Measurements from ENCODE around the gene RASL10A.

The RASL10A gene

GRCh38 chr22:29302681-29303465, 12.6 kb downstream of the RASL10A start:
- DNase-seq (ENCODE audit: low read depth): no peak

GRCh38 chr22:29302402-29302680, 13.2 kb downstream of the RASL10A start:
- DNase-seq (ENCODE audit: low read depth): no peak

- DNase-seq (ENCODE audit: low read depth): no peak
Measured at GRCh38 chr22:29301716-29302401, 13.6 kb downstream of the RASL10A start.

GRCh38 chr22:29300807-29301601, 14.5 kb downstream of the RASL10A start:
- no peak for DNase-seq (ENCODE audit: low read depth)

GRCh38 chr22:29300467-29300806, 15.1 kb downstream of the RASL10A start:
- DNase-seq (ENCODE audit: low read depth): no peak

- no peak for DNase-seq (ENCODE audit: low read depth)
Measured at GRCh38 chr22:29299136-29299900, 16.2 kb downstream of the RASL10A start.

- no peak for DNase-seq (ENCODE audit: low read depth)
Measured at GRCh38 chr22:29298641-29299040, 16.9 kb downstream of the RASL10A start.

- DNase-seq (ENCODE audit: low read depth): no peak
Measured at GRCh38 chr22:29292379-29292778, 23.1 kb downstream of the RASL10A start.

- DNase-seq (ENCODE audit: low read depth): no peak
Measured at GRCh38 chr22:29291215-29291614, 24.3 kb downstream of the RASL10A start.

- DNase-seq (ENCODE audit: low read depth): no peak
Measured at GRCh38 chr22:29290061-29290460, 25.4 kb downstream of the RASL10A start.

GRCh38 chr22:29288837-29289236, 26.7 kb downstream of the RASL10A start:
- no peak for DNase-seq (ENCODE audit: low read depth)

- DNase-seq (ENCODE audit: low read depth): no peak
Measured at GRCh38 chr22:29284196-29284595, 31.3 kb downstream of the RASL10A start.

GRCh38 chr22:29277927-29278326, 37.6 kb downstream of the RASL10A start:
- no peak for DNase-seq (ENCODE audit: low read depth)

GRCh38 chr22:29275819-29276565, 39.5 kb downstream of the RASL10A start:
- DNase-seq (ENCODE audit: low read depth): no peak

GRCh38 chr22:29275167-29275566, 40.3 kb downstream of the RASL10A start:
- no peak for DNase-seq (ENCODE audit: low read depth)

GRCh38 chr22:29272624-29273023, 42.9 kb downstream of the RASL10A start:
- DNase-seq (ENCODE audit: low read depth): no peak

GRCh38 chr22:29270475-29271271, 44.8 kb downstream of the RASL10A start:
- DNase-seq (ENCODE audit: low read depth): peak; percentile 83

- DNase-seq (ENCODE audit: low read depth): peak; percentile 36
Measured at GRCh38 chr22:29269731-29270474, 45.6 kb downstream of the RASL10A start.

GRCh38 chr22:29269230-29269604, 46.3 kb downstream of the RASL10A start:
- no peak for DNase-seq (ENCODE audit: low read depth)

Measured in EH (cell line).